ENCODE measurements around the gene TKT.

GRCh38 chr3:53226841-53227407 is 28.9 kb downstream of the TKT start:
- TF ChIP-seq CTCF (IDR thresholded peaks at IDR 0.05) = no peak
- TF ChIP-seq POLR2A (IDR thresholded peaks at IDR 0.05) = no peak

Measured in esophagus squamous epithelium (tissue), 4 donors.